Neural cell (in vitro differentiated cells): Measurements from ENCODE around the gene SYT13.

Source experiments
- EP300 ChIP-seq: fragments of 450-650 bp; conservative IDR thresholded peaks from 2 replicates; pipeline ENCODE4 v1.6.1; 2014; ENCODE audit warnings: antibody characterized with exemption, mild to moderate bottlenecking, moderate library complexity; ENCODE audit not compliant: poor library complexity, severe bottlenecking
- EZH2 ChIP-seq: fragments of 200-600, 300-800 bp; shearing (Covaris generic), sonication (generic); IDR thresholded peaks from 2 replicates; pipeline ENCODE4 v1.6.1; 2014; ENCODE audit warnings: antibody characterized with exemption, low read length, borderline replicate concordance, mild to moderate bottlenecking; ENCODE audit not compliant: insufficient read depth, poor library complexity, severe bottlenecking
- MXI1 ChIP-seq: fragments of 450-650 bp; conservative IDR thresholded peaks from 2 replicates; pipeline ENCODE4 v1.6.1; 2014; ENCODE audit warnings: antibody characterized with exemption, mild to moderate bottlenecking; ENCODE audit not compliant: poor library complexity, severe bottlenecking
- POLR2AphosphoS5 ChIP-seq: IDR thresholded peaks from 2 replicates; pipeline ENCODE4 v1.6.1; 2012
- RAD21 ChIP-seq: fragments of 450-650 bp; conservative IDR thresholded peaks from 2 replicates; pipeline ENCODE4 v1.6.1; 2014; ENCODE audit warnings: antibody characterized with exemption, mild to moderate bottlenecking, moderate library complexity
- REST ChIP-seq: IDR thresholded peaks from 2 replicates; pipeline ENCODE4 v1.6.1; 2012; ENCODE audit warnings: borderline replicate concordance
- SMC3 ChIP-seq: fragments of 450-650 bp; conservative IDR thresholded peaks from 2 replicates; pipeline ENCODE4 v1.6.1; 2014; ENCODE audit warnings: antibody characterized with exemption, mild to moderate bottlenecking, moderate library complexity; ENCODE audit not compliant: poor library complexity
- TAF1 ChIP-seq: IDR thresholded peaks from 2 replicates; pipeline ENCODE4 v1.6.1; 2012; ENCODE audit warnings: low read depth
- TF ChIP-seq, protein P1 (sequence below): fragments of 450-650 bp; IDR thresholded peaks from 2 replicates; pipeline ENCODE4 v1.5.1; 2014; ENCODE audit warnings: antibody characterized with exemption, mild to moderate bottlenecking, moderate library complexity; ENCODE audit not compliant: poor library complexity, severe bottlenecking

GRCh38 chr11:45267052-45267451 lies 19.1 kb downstream of the SYT13 start:
- TF ChIP-seq EP300 (no peak), SMC3 (no peak), EZH2 (no peak), TAF1 (no peak), RAD21 (no peak), POLR2AphosphoS5 (no peak), REST (no peak), MXI1 (no peak)
- TF ChIP-seq, protein P1, sequence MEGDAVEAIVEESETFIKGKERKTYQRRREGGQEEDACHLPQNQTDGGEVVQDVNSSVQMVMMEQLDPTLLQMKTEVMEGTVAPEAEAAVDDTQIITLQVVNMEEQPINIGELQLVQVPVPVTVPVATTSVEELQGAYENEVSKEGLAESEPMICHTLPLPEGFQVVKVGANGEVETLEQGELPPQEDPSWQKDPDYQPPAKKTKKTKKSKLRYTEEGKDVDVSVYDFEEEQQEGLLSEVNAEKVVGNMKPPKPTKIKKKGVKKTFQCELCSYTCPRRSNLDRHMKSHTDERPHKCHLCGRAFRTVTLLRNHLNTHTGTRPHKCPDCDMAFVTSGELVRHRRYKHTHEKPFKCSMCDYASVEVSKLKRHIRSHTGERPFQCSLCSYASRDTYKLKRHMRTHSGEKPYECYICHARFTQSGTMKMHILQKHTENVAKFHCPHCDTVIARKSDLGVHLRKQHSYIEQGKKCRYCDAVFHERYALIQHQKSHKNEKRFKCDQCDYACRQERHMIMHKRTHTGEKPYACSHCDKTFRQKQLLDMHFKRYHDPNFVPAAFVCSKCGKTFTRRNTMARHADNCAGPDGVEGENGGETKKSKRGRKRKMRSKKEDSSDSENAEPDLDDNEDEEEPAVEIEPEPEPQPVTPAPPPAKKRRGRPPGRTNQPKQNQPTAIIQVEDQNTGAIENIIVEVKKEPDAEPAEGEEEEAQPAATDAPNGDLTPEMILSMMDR = no peak
